Stimulated activated CD4-positive, alpha-beta T cell treated with anti-CD3 and anti-CD28 coated beads, Interleukin-15, amount 100 ng/mL, for 24 hours (primary cell): ENCODE data around the gene MID1.

Source experiments
- DNase-seq: peaks from one replicate; pipeline ENCODE4 v3.0.0-alpha.2; 2020

Gene MID1

GRCh38 chrX:10576186-10576585, 44.2 kb downstream of the MID1 start:
- DNase-seq = no peak

- DNase-seq = no peak
Observed at GRCh38 chrX:10574663-10575062, 45.7 kb downstream of the MID1 start.

- no peak for DNase-seq
Observed at GRCh38 chrX:10571260-10571659, 49.1 kb downstream of the MID1 start.

GRCh38 chrX:10570601-10571000, 49.8 kb downstream of the MID1 start:
- no peak for DNase-seq

- DNase-seq = no peak
Observed at GRCh38 chrX:10569946-10570345, 50.4 kb downstream of the MID1 start.

- no peak for DNase-seq
Observed at GRCh38 chrX:10568428-10568827, 52.0 kb downstream of the MID1 start.

- no peak for DNase-seq
Observed at GRCh38 chrX:10567136-10567535, 53.2 kb downstream of the MID1 start.

GRCh38 chrX:10566716-10567097, 53.7 kb downstream of the MID1 start:
- no peak for DNase-seq

GRCh38 chrX:10564484-10564883, 55.9 kb downstream of the MID1 start:
- DNase-seq = no peak

- no peak for DNase-seq
Observed at GRCh38 chrX:10557166-10557565, 63.2 kb downstream of the MID1 start.

- no peak for DNase-seq
Observed at GRCh38 chrX:10556405-10556804, 64.0 kb downstream of the MID1 start.

GRCh38 chrX:10555846-10556245, 64.5 kb downstream of the MID1 start:
- no peak for DNase-seq

- DNase-seq = no peak
Observed at GRCh38 chrX:10554612-10555270, 65.6 kb downstream of the MID1 start.

- DNase-seq = no peak
Observed at GRCh38 chrX:10549280-10549679, 71.1 kb downstream of the MID1 start.

- no peak for DNase-seq
Observed at GRCh38 chrX:10548688-10549087, 71.7 kb downstream of the MID1 start.

- DNase-seq = no peak
Observed at GRCh38 chrX:10545882-10546281, 74.5 kb downstream of the MID1 start.

- no peak for DNase-seq
Observed at GRCh38 chrX:10542586-10542985, 77.8 kb downstream of the MID1 start.

- DNase-seq = no peak
Observed at GRCh38 chrX:10538831-10539230, 81.6 kb downstream of the MID1 start.

- DNase-seq = no peak
Observed at GRCh38 chrX:10537308-10537707, 83.1 kb downstream of the MID1 start.

GRCh38 chrX:10536744-10537143, 83.6 kb downstream of the MID1 start:
- DNase-seq = no peak

GRCh38 chrX:10534611-10535010, 85.8 kb downstream of the MID1 start:
- DNase-seq = no peak

- no peak for DNase-seq
Observed at GRCh38 chrX:10533696-10534365, 86.6 kb downstream of the MID1 start.

GRCh38 chrX:10531927-10532326, 88.5 kb downstream of the MID1 start:
- DNase-seq = no peak

GRCh38 chrX:10529344-10529743, 91.0 kb downstream of the MID1 start:
- no peak for DNase-seq

GRCh38 chrX:10526451-10526850, 93.9 kb downstream of the MID1 start:
- DNase-seq = no peak
